Measurements from ENCODE around the gene SWI5.
A peak's percentile ranks its signal among the peaks of the same experiment; 100 is the strongest.
"Not testable (repeated sequence)": the region's sequence is repeated elsewhere in the genome, so short reads cannot be mapped to it uniquely, and the experiment has no call there.

Gene SWI5

GRCh38 chr9:128276008-128276573 is at the start of gene SWI5:
SWI5 (plus strand) TSS chr9:128276276.
- peak; percentile 96 for DNase-seq

- no peak for DNase-seq
Observed at GRCh38 chr9:128226412-128226801, 49.7 kb upstream of the SWI5 start.

GRCh38 chr9:128230897-128231296 is 45.2 kb upstream of the SWI5 start:
- not testable (repeated sequence) for DNase-seq

GRCh38 chr9:128231638-128232527 is 44.2 kb upstream of the SWI5 start:
- DNase-seq: no peak

- no peak for DNase-seq
Observed at GRCh38 chr9:128232528-128233428, 43.3 kb upstream of the SWI5 start.

- DNase-seq: no peak
Observed at GRCh38 chr9:128233817-128234406, 42.2 kb upstream of the SWI5 start.

GRCh38 chr9:128242124-128242523 is 34.0 kb upstream of the SWI5 start:
- DNase-seq: no peak

GRCh38 chr9:128242828-128243214 is 33.3 kb upstream of the SWI5 start:
- DNase-seq: no peak

GRCh38 chr9:128243215-128244018 is 32.7 kb upstream of the SWI5 start:
- DNase-seq: no peak

GRCh38 chr9:128244091-128244836 is 31.8 kb upstream of the SWI5 start:
- DNase-seq: no peak

GRCh38 chr9:128244837-128245231 is 31.2 kb upstream of the SWI5 start:
- DNase-seq: no peak

GRCh38 chr9:128245421-128246151 is 30.5 kb upstream of the SWI5 start:
- no peak for DNase-seq

GRCh38 chr9:128246471-128246870 is 29.6 kb upstream of the SWI5 start:
- no peak for DNase-seq

GRCh38 chr9:128247226-128247803 is 28.8 kb upstream of the SWI5 start:
- no peak for DNase-seq

- DNase-seq: no peak
Observed at GRCh38 chr9:128249558-128249907, 26.5 kb upstream of the SWI5 start.

GRCh38 chr9:128249908-128250838 is 25.9 kb upstream of the SWI5 start:
- DNase-seq: no peak

- DNase-seq: no peak
Observed at GRCh38 chr9:128250839-128251731, 25.0 kb upstream of the SWI5 start.

- no peak for DNase-seq
Observed at GRCh38 chr9:128251732-128252100, 24.4 kb upstream of the SWI5 start.

Data from SHP77 treated with DMSO at 0.1 percent for 48 hours (cell line).